NCI-H226 (cell line): Measurements from ENCODE around the gene SLC36A3.
A peak's percentile ranks its signal among the peaks of the same experiment; 100 is the strongest.

Experiments used
- DNase-seq: peaks from one replicate; pipeline ENCODE4 v3.0.0-alpha.2; 2015

SLC36A3 gene

GRCh38 chr5:151298063-151298855 is 5.3 kb downstream of the SLC36A3 start:
- no peak for DNase-seq

GRCh38 chr5:151296974-151297373 is 6.6 kb downstream of the SLC36A3 start:
- no peak for DNase-seq

DNA sequence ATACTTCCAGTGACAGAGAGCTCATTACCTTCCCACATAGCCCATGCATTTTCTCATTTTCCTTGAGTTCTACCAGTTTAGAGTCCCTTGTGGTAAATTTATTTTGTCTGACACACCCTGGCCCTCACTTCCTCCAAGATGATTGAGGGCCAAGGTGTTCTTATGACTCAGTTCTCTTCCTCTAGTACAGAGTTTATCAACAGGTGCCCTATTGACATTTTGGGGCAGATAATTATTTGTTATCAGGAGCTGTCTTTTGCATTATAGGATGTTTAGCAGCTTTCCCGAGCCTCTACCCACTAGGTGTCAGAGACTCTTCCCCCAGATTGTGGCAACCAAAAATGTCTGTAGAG is 7.1 kb downstream of the SLC36A3 start:
- DNase-seq = no peak

DNA sequence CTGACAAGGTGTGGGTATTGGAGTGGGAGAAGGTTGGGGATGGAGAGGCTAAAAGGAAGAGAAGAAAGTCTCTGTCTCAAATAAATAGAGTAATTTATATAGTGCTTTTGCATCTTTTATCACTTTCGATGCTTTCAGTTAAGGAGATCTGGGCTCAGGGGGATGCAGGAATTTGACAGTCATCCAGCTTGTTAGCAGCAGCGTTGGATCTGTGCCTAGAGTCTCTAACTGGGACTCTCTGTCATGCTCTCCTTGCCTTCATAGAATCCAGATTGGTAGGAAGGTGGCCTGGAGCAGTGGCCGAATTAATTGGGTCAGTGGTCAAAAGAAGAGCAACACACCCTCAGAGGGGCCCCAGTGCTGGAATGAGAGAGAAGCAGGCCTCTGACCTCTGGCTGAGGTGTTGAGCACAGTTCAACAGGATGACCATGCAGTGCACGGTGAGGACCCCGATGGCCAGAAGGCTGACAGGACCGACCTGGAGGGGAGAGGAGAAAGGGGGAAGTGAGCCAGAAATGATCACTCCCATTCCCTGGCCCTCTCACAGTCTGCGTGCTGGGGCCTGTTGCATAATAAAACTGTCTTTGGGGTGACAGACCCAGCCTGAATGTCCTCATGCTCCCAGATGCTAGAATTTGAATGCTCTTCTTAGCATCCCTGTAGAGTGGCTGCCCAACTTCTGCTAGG is 7.6 kb downstream of the SLC36A3 start:
- no peak for DNase-seq

- no peak for DNase-seq
Observed at GRCh38 chr5:151295138-151295537, 8.4 kb downstream of the SLC36A3 start.

DNA sequence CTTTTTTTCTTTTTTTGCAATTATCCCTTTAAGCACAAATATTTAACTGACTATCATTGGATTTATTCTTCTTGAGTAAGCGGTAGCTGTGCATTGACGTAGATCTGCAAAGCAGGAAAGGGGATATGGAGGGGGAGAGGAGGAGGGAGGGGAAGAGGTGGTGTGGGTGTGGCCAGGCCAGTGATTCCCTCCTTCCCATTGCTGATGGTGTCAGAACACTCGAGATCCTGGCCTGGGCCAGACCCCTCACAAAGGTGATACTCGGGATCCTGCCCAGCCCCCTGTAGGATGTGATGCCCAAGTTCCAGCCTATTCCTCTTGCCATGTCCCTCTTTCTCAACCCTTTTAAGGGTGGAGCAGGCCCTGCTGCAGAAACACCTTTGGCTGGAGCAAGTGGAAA is 9.9 kb downstream of the SLC36A3 start:
- DNase-seq = no peak

DNA sequence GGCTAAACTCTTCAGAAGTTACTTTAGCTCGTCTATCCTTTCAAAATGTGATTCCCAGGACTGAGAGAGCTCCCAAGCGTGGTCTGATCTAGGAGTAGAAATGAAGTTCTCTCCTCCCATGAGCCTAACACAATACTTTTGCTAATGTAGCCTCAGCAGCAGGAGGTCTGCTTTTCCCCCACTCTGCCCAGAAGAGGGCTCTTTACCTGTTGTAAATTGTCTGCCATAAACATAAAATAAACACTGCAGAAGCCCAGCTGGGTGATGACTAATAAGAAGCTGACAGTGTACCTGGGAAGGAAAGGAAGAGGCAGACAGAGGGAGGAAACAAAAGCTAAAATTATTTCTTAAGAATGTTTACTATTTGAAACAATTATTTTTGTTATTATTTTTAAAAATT is 15.4 kb downstream of the SLC36A3 start:
- no peak for DNase-seq

DNA sequence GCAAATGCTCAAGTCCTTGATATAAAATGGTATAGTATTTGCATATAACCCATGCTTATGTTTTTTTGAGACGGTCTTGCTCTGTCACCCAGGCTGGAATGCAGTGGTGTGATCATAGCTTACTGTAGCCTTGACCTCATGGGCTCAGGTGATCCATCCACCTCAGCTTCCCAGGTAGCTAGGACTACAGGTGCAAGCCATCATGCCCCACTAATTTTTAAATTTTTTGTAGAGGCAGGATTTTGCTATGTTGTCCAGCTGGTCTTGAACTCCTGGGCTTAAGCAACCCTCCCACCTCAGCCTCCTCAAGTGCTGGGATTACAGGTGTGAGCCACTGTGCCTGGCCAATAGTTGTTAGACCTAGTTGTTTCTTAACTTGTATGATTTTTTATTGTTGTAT is 17.3 kb downstream of the SLC36A3 start:
- DNase-seq = no peak

DNA sequence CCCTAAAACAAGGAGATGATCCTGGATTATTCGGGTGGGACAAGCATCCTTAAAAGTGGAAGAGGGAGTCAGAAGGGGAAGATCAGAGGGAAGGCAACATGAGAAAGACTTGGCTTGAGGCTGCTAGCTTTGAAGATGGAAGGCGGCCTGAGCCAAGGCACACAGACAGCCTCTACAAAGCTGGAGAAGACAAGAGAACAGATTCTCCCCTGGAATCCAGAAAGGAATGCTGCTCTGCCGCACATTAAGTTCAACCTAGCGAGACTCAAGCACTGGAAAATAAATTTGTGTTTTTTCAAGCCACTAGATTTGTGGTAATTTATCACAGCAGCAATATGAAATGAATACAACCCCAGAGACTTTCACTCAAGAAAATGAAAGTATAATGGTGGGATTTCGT is 17.9 kb downstream of the SLC36A3 start:
- DNase-seq = no peak

DNA sequence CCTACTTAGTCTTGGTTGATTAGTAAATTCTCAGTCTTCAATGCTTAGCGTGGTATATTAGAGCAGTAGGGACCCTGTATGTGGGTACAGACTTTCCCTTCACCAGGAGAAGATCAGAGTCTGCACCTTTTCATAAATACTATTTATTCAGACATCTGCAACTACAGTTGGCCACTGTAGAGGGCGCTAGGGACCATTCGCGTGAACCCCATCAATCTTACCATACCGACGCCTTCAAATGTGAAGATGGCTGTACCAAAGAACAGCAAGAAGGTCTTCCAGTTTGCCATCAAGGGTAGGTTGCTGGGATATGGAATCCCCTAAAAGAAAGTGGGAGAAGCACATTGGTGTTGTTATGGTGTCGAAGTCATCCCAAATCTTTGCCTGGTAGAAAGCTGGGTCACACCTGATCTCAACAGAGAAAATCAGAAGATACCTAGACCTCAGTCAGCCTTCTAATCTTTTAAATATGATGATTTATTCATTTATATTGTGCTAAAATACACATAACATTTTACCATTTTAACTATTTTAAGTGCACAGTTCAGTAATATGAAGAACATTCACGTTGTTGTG is 19.1 kb downstream of the SLC36A3 start:
- DNase-seq = no peak

- no peak for DNase-seq
Observed at GRCh38 chr5:151283120-151283825, 20.3 kb downstream of the SLC36A3 start.

- no peak for DNase-seq
Observed at GRCh38 chr5:151281001-151281639, 22.4 kb downstream of the SLC36A3 start.

DNA sequence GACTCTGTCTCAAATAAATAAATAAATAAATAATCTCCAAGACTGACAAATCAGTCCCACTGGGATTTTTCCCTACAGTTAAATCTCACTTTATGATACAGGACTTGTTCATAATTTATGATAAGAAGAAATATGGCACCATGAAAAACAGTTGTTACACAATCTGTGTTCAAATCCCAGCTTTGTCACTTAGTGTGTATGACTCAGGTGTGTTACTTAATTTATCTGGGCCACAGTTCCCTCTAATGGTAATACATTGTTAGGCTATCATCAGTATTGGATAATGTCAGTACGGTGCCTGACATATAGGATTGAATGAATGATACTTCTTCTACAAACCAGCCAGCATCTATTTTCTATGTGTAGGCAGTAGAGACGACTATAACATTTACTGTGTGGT is 23.1 kb downstream of the SLC36A3 start:
- no peak for DNase-seq

DNA sequence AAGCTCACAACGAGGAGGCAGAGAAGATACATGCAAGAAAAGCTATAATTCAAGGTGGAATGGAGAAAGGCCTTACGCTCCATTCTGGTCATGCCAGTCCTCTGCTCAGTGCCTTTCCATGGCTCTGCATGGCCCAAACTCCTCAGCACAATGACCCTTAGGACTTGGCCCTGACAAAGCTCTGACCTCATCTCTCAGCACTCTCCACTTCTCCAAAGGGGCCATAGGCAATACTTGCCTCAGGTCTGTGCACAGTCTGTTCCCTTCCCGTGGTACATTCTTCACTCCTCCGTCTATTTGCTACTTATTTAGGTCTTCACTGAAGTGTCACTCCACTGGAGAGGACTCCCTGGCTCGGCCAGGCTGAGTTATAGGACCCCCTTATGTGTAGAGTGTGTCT is 24.7 kb downstream of the SLC36A3 start:
- DNase-seq = no peak

DNA sequence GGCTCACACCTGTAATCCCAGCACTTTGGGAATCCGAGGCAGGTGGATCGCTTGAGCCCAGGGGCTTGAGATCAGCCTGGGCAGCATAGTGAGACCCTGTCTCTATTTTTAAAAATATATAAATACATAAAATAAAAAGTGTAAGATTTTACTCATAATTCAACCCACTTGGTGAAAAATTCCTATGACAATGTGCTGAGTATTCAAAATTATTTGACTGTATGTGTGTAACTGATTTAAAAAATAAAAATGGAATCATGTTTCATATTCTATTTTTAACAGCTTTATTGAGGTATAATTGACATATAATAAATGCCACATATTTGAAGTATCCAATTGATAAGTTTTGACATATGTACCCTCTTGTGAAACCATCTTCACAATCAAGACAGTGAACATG is 27.8 kb downstream of the SLC36A3 start:
- DNase-seq = no peak

DNA sequence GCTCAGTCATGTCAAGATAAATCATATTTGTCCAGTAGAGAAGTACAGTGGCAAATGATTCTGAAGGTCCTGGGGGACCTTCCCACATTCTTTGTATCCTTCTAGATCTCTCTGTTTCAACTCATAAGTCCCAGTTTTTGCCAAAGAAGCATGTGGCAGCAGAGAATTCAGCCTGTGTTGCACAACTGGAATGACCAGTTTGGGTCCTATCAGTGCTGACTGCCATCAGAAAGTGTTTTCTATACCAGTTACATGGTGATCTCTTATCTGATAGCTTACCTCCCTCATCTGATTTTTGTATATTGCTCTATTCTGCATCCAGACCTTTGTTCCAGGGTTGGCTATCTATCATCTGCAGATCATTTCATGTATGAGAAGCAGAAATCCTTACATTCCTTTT is 28.9 kb downstream of the SLC36A3 start:
- no peak for DNase-seq

DNA sequence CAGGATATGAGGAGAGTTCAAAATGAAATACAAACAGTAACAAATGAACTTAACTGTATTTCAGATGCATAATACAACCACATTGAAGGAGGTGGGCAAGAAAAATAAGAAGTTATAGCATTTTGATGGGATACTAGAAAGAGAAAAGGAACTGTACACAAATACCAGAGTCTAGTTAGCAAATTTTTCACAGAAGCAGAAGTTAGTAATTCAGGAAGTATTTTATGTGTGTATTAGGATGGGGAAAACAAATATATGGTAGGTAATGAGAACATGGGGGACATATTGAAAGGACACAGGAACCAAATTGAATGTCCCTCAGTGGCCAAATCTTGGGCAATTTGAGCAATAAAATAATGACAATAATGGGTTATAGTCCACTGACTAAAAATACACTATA is 32.2 kb downstream of the SLC36A3 start:
- no peak for DNase-seq

GRCh38 chr5:151270599-151270998 is 33.0 kb downstream of the SLC36A3 start:
- DNase-seq = peak; percentile 55

- DNase-seq = no peak
Observed at GRCh38 chr5:151267491-151268260, 35.9 kb downstream of the SLC36A3 start.

- DNase-seq = peak; percentile 25
Observed at GRCh38 chr5:151264113-151264512, 39.5 kb downstream of the SLC36A3 start.

GRCh38 chr5:151262532-151262931 is 41.0 kb downstream of the SLC36A3 start:
- no peak for DNase-seq

DNA sequence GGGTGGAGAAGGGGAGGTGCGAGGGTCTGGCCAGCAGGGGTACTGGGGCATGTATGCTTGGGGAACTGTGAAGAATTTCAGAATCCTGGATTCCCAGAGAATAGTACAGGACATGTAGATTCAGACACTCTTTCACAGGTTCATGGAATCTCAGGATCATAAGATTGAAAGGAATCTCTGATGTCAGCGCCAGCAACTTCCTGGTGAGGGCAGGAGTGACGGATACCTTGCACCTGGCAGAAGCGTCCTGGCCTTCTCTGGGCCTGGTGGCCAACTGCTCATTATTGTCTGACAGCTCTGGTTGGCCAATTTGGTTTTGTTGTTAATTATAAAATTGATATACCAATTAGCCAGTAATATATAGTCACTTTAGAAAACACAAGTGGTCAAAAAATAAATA is 43.6 kb downstream of the SLC36A3 start:
- no peak for DNase-seq
